HG03139 (cell line): Measurements from ENCODE around the gene NPBWR2.

ENCODE experiments used
- ATAC-seq: cut with Tn5 transposase; IDR thresholded peaks from one replicate; pipeline ENCODE4 v1.9.1; 2021; ENCODE audit not compliant: unreplicated experiment

NPBWR2 gene

GRCh38 chr20:64105846-64106434 lies 1.4 kb downstream of the NPBWR2 start:
- ATAC-seq, result no peak

GRCh38 chr20:64104667-64105451 lies 2.5 kb downstream of the NPBWR2 start:
- ATAC-seq, result no peak

GRCh38 chr20:64103871-64104666 lies 3.3 kb downstream of the NPBWR2 start:
- no peak for ATAC-seq

- ATAC-seq, result no peak
Measured at GRCh38 chr20:64102647-64103354, 4.6 kb downstream of the NPBWR2 start.

- no peak for ATAC-seq
Measured at GRCh38 chr20:64101731-64102621, 5.4 kb downstream of the NPBWR2 start.

GRCh38 chr20:64100946-64101688 lies 6.2 kb downstream of the NPBWR2 start:
- no peak for ATAC-seq

GRCh38 chr20:64100566-64100888 lies 6.8 kb downstream of the NPBWR2 start:
- no peak for ATAC-seq

- no peak for ATAC-seq
Measured at GRCh38 chr20:64099880-64100565, 7.3 kb downstream of the NPBWR2 start.

- no peak for ATAC-seq
Measured at GRCh38 chr20:64099086-64099786, 8.1 kb downstream of the NPBWR2 start.

GRCh38 chr20:64098471-64099013 lies 8.8 kb downstream of the NPBWR2 start:
- ATAC-seq, result no peak

- ATAC-seq, result no peak
Measured at GRCh38 chr20:64096535-64096934, 10.8 kb downstream of the NPBWR2 start.

- no peak for ATAC-seq
Measured at GRCh38 chr20:64095927-64096326, 11.4 kb downstream of the NPBWR2 start.

GRCh38 chr20:64095455-64095854 lies 11.9 kb downstream of the NPBWR2 start:
- ATAC-seq, result no peak

- ATAC-seq, result no peak
Measured at GRCh38 chr20:64093013-64093503, 14.3 kb downstream of the NPBWR2 start.

GRCh38 chr20:64092258-64093012 lies 14.9 kb downstream of the NPBWR2 start:
- no peak for ATAC-seq

GRCh38 chr20:64091770-64092169 lies 15.6 kb downstream of the NPBWR2 start:
- no peak for ATAC-seq

GRCh38 chr20:64091340-64091739 lies 16.0 kb downstream of the NPBWR2 start:
- no peak for ATAC-seq
